Measurements from ENCODE around the gene GREB1. TPM values are rescaled to one million over a fixed set of nuclear protein-coding genes. Genes with fewer than 3 reads are reported as not detected.
A peak's percentile ranks its signal among the peaks of the same experiment; 100 is the strongest.

GREB1 gene
- total RNA-seq, 6 donors from 2014 or later: 0.39 to 5.4 (median 1.6) TPM

DNA sequence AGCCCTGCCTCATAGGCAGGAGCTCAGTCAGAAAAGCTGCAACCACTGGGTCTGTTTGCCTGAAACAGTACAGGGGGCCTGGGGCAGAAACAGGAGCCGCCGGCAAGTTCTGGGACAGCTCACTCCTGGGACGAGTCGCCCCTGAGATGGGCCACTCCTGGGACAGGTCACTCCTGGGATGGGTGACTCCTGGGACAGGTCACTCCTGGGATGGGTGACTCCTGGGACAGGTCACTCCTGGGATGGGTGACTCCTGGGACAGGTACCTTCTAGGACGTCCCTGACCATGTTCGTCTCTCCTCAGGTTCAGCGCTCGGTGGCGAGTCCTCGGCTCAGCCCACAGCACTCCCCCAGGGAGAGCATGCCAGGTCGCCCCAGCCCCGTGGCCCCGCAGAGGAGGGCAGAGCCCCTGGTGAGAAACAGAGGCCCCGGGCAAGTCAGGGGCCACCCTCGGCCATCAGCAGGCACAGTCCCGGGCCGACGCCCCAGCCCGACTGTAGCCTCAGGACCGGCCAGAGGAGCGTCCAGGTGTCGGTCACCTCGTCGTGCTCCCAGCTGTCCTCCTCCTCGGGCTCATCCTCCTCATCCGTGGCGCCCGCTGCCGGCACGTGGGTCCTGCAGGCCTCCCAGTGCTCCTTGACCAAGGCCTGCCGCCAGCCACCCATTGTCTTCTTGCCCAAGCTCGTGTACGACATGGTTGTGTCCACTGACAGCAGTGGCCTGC lies 84.3 kb downstream of the GREB1 start:
- H3K4me3 ChIP-seq: no peak overlapping the region
- peak in 1 of 2 donors; percentile 84 for DNase-seq
- H3K9me3 ChIP-seq: no peaks in the 10 kb centered on the region
- TF ChIP-seq POLR2AphosphoS5 (IDR thresholded peaks at IDR 0.05): no peak
- TF ChIP-seq EP300 (IDR thresholded peaks at IDR 0.05): no peak
- no peak for TF ChIP-seq POLR2A (IDR thresholded peaks at IDR 0.05)
- TF ChIP-seq CTCF (IDR thresholded peaks at IDR 0.05): no peak
- H3K36me3 ChIP-seq: no peaks in the 10 kb centered on the region
- H3K27ac ChIP-seq: no peak overlapping the region
- ATAC-seq (ENCODE audit: low FRiP score in 2 of 2): peak; percentile 23 to 55
- no peaks in the 10 kb centered on the region for H3K4me1 ChIP-seq
- no peaks in the 10 kb centered on the region for H3K27me3 ChIP-seq
- 92 to 96% methylated on average over 15 to 33 of the region's 33 CpGs for WGBS, 2 donors

GRCh38 chr2:11618708-11619062 lies 84.8 kb downstream of the GREB1 start:
- TF ChIP-seq POLR2AphosphoS5 (IDR thresholded peaks at IDR 0.05) (no peak), EP300 (IDR thresholded peaks at IDR 0.05) (no peak), POLR2A (IDR thresholded peaks at IDR 0.05) (no peak), CTCF (IDR thresholded peaks at IDR 0.05) (no peak)
- 92 to 97% methylated on average over 8 to 20 of the region's 20 CpGs for WGBS, 2 donors
- ATAC-seq (ENCODE audit: low FRiP score in 2 of 2) (peak in 1 of 2 donors; percentile 25), DNase-seq (peak in 1 of 2 donors; percentile 83)
- Histone ChIP-seq H3K27me3 (no peaks in the 10 kb centered on the region), H3K4me1 (no peaks in the 10 kb centered on the region), H3K4me3 (no peak overlapping the region), H3K36me3 (no peaks in the 10 kb centered on the region), H3K27ac (no peak overlapping the region), H3K9me3 (no peaks in the 10 kb centered on the region)

- Histone ChIP-seq H3K4me3 (no peak overlapping the region), H3K4me1 (no peaks in the 10 kb centered on the region), H3K27me3 (no peaks in the 10 kb centered on the region), H3K36me3 (no peaks in the 10 kb centered on the region), H3K9me3 (no peaks in the 10 kb centered on the region), H3K27ac (no peak overlapping the region)
- ATAC-seq (ENCODE audit: low FRiP score in 2 of 2): no peak
- 55 to 92% methylated on average over 2 of the region's 2 CpGs for WGBS, 2 donors
- DNase-seq: no peak
- TF ChIP-seq EP300 (IDR thresholded peaks at IDR 0.05): no peak
- TF ChIP-seq CTCF (IDR thresholded peaks at IDR 0.05): no peak
- no peak for TF ChIP-seq POLR2AphosphoS5 (IDR thresholded peaks at IDR 0.05)
- no peak for TF ChIP-seq POLR2A (IDR thresholded peaks at IDR 0.05)
Measured at GRCh38 chr2:11621410-11621809, 87.6 kb downstream of the GREB1 start.

- Histone ChIP-seq H3K36me3 (no peaks in the 10 kb centered on the region), H3K27me3 (no peaks in the 10 kb centered on the region), H3K4me1 (no peaks in the 10 kb centered on the region), H3K9me3 (peaks cover 0 to 4% (median 0%) of the 10 kb centered on the region in 4 donors), H3K27ac (no peak overlapping the region), H3K4me3 (no peak overlapping the region)
- TF ChIP-seq POLR2A (IDR thresholded peaks at IDR 0.05) (no peak), POLR2AphosphoS5 (IDR thresholded peaks at IDR 0.05) (no peak), EP300 (IDR thresholded peaks at IDR 0.05) (no peak), CTCF (IDR thresholded peaks at IDR 0.05) (no peak)
- ATAC-seq (ENCODE audit: low FRiP score in 2 of 2) (no peak), DNase-seq (no peak)
- WGBS, 2 donors: 82 to 100% methylated on average over 1 of the region's 1 CpG
Measured at GRCh38 chr2:11622611-11623010, 88.8 kb downstream of the GREB1 start.

DNA sequence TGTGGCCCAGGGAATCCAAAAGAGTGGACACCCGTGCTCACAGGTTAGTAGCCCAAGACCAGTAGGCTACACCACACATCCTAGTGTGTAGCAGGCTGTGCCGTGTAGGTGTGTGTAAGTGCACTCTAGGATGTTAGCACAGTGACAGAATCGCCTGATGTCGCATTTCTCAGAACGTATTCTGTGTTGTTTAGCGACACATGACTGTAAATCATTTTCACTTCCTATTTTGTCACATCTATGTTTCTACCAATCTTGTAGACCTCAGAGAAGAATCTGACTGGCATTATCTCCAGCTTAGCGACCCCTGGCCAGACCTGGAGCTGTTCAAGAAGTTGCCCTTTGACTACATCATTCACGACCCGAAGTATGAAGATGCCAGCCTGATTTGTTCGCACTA lies 91.0 kb downstream of the GREB1 start:
- Histone ChIP-seq H3K27ac (no peak overlapping the region), H3K4me3 (no peak overlapping the region), H3K36me3 (no peaks in the 10 kb centered on the region), H3K27me3 (no peaks in the 10 kb centered on the region), H3K4me1 (no peaks in the 10 kb centered on the region), H3K9me3 (peaks cover 0 to 4% (median 0%) of the 10 kb centered on the region in 4 donors)
- TF ChIP-seq POLR2AphosphoS5 (IDR thresholded peaks at IDR 0.05): no peak
- no peak for TF ChIP-seq EP300 (IDR thresholded peaks at IDR 0.05)
- no peak for TF ChIP-seq CTCF (IDR thresholded peaks at IDR 0.05)
- TF ChIP-seq POLR2A (IDR thresholded peaks at IDR 0.05): no peak
- ATAC-seq (ENCODE audit: low FRiP score in 2 of 2) (no peak), DNase-seq (no peak)
- WGBS, 2 donors: 82 to 90% methylated on average over 10 of the region's 10 CpGs

Measured in upper lobe of left lung (tissue), 6 donors.